ENCODE results near the gene MRPL53. TPM values are rescaled to one million over a fixed set of nuclear protein-coding genes. Genes with fewer than 3 reads are reported as not detected.

The MRPL53 gene
- total RNA-seq, 4 donors from 2014 or later: 15.4 to 40.4 (median 38.8) TPM

DNA sequence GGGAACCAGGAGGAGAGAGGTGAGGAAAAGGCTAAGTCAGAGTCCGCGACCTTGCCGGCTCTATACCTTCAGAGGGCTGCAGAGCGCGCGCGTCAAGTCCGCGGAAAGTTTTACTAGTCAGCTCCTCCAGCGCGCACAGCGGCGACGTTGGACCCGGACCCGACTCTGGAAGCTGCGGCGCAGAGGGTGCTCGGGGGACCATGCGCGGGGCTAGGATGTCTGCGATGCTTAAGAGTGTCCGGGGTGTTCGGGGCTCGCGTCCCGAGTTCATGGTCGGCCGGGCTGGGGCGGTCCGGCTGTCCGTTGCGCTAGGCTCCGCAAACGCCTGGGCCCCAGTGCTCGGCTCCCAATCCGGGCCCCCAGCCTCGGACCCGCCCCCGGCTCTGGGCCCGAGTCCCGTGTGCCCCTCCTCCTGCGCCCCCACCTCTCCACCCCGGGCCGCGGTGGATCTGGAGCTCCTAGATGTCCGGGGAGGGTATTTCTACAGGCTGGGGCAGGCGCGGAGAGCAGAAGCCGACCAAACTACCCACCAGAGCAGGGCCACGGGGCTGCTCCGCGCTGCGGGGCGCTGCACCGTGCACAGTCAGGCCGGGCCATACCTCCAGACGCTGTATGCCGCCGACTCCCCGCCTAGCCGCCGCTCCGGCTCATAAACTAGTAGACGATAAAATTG, 26.9 kb upstream of the MRPL53 start, which contains the start of gene LBX2:
Gene LBX2, minus strand, starts transcription at position 337 of the 673 bp plus-strand sequence. Its CDS starts 66 bp downstream, at position 271.
- peaks cover 35 to 53% (median 49%) of the 10 kb centered on the region in 4 donors for H3K4me1 ChIP-seq
- no peak within 1 kb of the TSS for H3K27ac ChIP-seq (replicated peaks in 1 of 4)
- intact Hi-C loops (cut with DNase I): no loop called here
- TF ChIP-seq, protein P1, sequence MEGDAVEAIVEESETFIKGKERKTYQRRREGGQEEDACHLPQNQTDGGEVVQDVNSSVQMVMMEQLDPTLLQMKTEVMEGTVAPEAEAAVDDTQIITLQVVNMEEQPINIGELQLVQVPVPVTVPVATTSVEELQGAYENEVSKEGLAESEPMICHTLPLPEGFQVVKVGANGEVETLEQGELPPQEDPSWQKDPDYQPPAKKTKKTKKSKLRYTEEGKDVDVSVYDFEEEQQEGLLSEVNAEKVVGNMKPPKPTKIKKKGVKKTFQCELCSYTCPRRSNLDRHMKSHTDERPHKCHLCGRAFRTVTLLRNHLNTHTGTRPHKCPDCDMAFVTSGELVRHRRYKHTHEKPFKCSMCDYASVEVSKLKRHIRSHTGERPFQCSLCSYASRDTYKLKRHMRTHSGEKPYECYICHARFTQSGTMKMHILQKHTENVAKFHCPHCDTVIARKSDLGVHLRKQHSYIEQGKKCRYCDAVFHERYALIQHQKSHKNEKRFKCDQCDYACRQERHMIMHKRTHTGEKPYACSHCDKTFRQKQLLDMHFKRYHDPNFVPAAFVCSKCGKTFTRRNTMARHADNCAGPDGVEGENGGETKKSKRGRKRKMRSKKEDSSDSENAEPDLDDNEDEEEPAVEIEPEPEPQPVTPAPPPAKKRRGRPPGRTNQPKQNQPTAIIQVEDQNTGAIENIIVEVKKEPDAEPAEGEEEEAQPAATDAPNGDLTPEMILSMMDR (IDR thresholded peaks at IDR 0.05): no peak
- TF ChIP-seq POLR2A (IDR thresholded peaks at IDR 0.05; ENCODE audit: low read depth) (no peak), POLR2AphosphoS5 (IDR thresholded peaks at IDR 0.05) (no peak), EP300 (IDR thresholded peaks at IDR 0.05) (no peak)
- peak within 1 kb of the TSS; percentile 17 to 40 (median 38) for H3K4me3 ChIP-seq
- WGBS: 2% methylated on average over 44 of the region's 65 CpGs
- no peak for DNase-seq (ENCODE audit: extremely low spot score)
- H3K9me3 ChIP-seq: no peaks in the 10 kb centered on the region
- peaks cover 0 to 73% (median 51%) of the 10 kb centered on the region in 4 donors for H3K27me3 ChIP-seq
- H3K36me3 ChIP-seq: peaks cover 0 to 4% (median 2%) of the 10 kb centered on the region in 4 donors

DNA sequence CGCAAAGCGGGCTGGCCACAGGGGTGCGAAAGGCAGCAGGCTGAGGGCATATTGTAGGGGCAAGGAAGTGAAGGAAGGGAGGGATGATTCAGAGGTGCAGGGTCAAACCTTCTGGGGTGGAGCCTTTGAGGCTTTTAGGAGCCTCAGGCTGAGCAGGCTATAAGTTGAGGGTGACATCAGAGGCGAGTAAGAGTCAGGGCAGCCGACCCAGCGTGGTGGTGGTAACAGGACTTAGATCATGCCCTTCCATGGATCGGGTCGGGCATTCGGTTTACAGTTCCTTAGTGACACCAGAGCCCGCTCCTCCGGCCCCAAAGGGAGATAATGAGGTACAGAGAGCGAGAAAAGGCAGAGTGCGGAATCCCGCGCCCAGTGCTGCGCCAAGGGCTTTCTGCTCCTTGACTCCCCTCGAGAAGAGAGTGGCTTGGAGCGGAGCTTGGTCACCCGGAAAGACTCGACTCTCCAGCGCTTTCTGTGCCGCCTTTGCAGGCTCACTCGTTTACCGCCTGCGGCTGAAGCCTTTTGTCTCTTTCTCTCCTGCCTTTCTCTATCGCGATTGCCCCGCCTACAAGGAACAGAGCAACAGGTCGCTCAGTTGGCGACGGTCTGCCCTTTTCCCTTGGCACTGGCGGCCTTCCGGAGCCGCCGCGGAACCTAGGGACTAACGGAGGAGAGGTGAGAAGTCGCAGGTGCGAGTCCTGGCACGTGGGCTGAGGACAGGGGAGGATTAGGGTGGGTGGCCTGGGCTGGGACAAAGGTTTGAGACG, 26.2 kb upstream of the MRPL53 start:
- H3K27me3 ChIP-seq: peaks cover 0 to 70% (median 51%) of the 10 kb centered on the region in 4 donors
- DNase-seq (ENCODE audit: extremely low spot score): no peak
- 3% methylated on average over 29 of the region's 41 CpGs for WGBS

GRCh38 chr2:74497777-74498499, 25.5 kb upstream of the MRPL53 start:
- Histone ChIP-seq H3K27ac (replicated peaks in 1 of 4) (no peak overlapping the region), H3K4me1 (peaks cover 30 to 39% (median 36%) of the 10 kb centered on the region in 4 donors), H3K27me3 (peaks cover 0 to 62% (median 48%) of the 10 kb centered on the region in 4 donors), H3K4me3 (peak overlapping the region; percentile 31 to 40 (median 38)), H3K9me3 (no peaks in the 10 kb centered on the region), H3K36me3 (peaks cover 7 to 17% (median 17%) of the 10 kb centered on the region in 4 donors)
- intact Hi-C loops (cut with DNase I): no loop called here
- no peak for DNase-seq (ENCODE audit: extremely low spot score)
- no peak for TF ChIP-seq POLR2A (IDR thresholded peaks at IDR 0.05; ENCODE audit: low read depth)
- peak in 1 of 2 donors; percentile 38 for TF ChIP-seq POLR2AphosphoS5 (IDR thresholded peaks at IDR 0.05)
- TF ChIP-seq EP300 (IDR thresholded peaks at IDR 0.05): no peak
- TF ChIP-seq, protein P1 (IDR thresholded peaks at IDR 0.05): no peak
- WGBS: 3% methylated on average over 25 of the region's 61 CpGs

More for the DNA sequence above, 26.2 kb upstream of the MRPL53 start:
- TF ChIP-seq POLR2AphosphoS5 (IDR thresholded peaks at IDR 0.05): no peak
- TF ChIP-seq, protein P1 (IDR thresholded peaks at IDR 0.05): no peak
- TF ChIP-seq EP300 (IDR thresholded peaks at IDR 0.05): no peak
- no peak for TF ChIP-seq POLR2A (IDR thresholded peaks at IDR 0.05; ENCODE audit: low read depth)
- intact Hi-C loops (cut with DNase I): no loop called here
- H3K4me1 ChIP-seq: peaks cover 30 to 46% (median 43%) of the 10 kb centered on the region in 4 donors
- H3K27ac ChIP-seq (replicated peaks in 1 of 4): no peak overlapping the region
- peaks cover 0 to 10% (median 9%) of the 10 kb centered on the region in 4 donors for H3K36me3 ChIP-seq
- H3K9me3 ChIP-seq: no peaks in the 10 kb centered on the region
- H3K4me3 ChIP-seq: peak overlapping the region; percentile 31 to 40 (median 38)

- 68% methylated on average over 12 of the region's 19 CpGs for WGBS
Measured at GRCh38 chr2:74496997-74497776, 24.7 kb upstream of the MRPL53 start.

More at GRCh38 chr2:74496997-74497776, 24.7 kb upstream of the MRPL53 start:
- no peak overlapping the region for H3K27ac ChIP-seq (replicated peaks in 1 of 4)
- H3K36me3 ChIP-seq: peaks cover 15 to 25% (median 24%) of the 10 kb centered on the region in 4 donors
- H3K9me3 ChIP-seq: no peaks in the 10 kb centered on the region
- DNase-seq (ENCODE audit: extremely low spot score): no peak
- peak overlapping the region in 3 of 4 donors; percentile 31 to 40 (median 38) for H3K4me3 ChIP-seq
- TF ChIP-seq, protein P1 (IDR thresholded peaks at IDR 0.05): no peak
- no peak for TF ChIP-seq POLR2A (IDR thresholded peaks at IDR 0.05; ENCODE audit: low read depth)
- no peak for TF ChIP-seq EP300 (IDR thresholded peaks at IDR 0.05)
- TF ChIP-seq POLR2AphosphoS5 (IDR thresholded peaks at IDR 0.05): no peak
- H3K27me3 ChIP-seq: peaks cover 0 to 55% (median 41%) of the 10 kb centered on the region in 4 donors
- intact Hi-C loops (cut with DNase I): no loop called here
- peaks cover 27 to 31% (median 28%) of the 10 kb centered on the region in 4 donors for H3K4me1 ChIP-seq

Data from esophagus muscularis mucosa (tissue), 4 donors.